HG03354 (cell line): ENCODE results near the gene CYP21A2.
"Not testable (repeated sequence)": the region's sequence is repeated elsewhere in the genome, so short reads cannot be mapped to it uniquely, and the experiment has no call there.

Source experiments
- ATAC-seq: cut with Tn5 transposase; IDR thresholded peaks from one replicate; pipeline ENCODE4 v1.9.1; 2021; ENCODE audit warnings: mild to moderate bottlenecking; ENCODE audit not compliant: unreplicated experiment, poor library complexity, severe bottlenecking

The CYP21A2 gene

GRCh38 chr6:32028631-32029030, 9.6 kb upstream of the CYP21A2 start:
- ATAC-seq: not testable (repeated sequence)

GRCh38 chr6:32029553-32029952, 8.7 kb upstream of the CYP21A2 start:
- ATAC-seq: not testable (repeated sequence)

GRCh38 chr6:32035283-32036013, 2.8 kb upstream of the CYP21A2 start:
- not testable (repeated sequence) for ATAC-seq

GRCh38 chr6:32037136-32037535, 1.1 kb upstream of the CYP21A2 start:
- ATAC-seq: not testable (repeated sequence)

- ATAC-seq: not testable (repeated sequence)
Measured at GRCh38 chr6:32038878-32039277, 663 bp downstream of the CYP21A2 start.

- ATAC-seq: not testable (repeated sequence)
Measured at GRCh38 chr6:32039321-32040274, 1.4 kb downstream of the CYP21A2 start.

GRCh38 chr6:32040299-32041049, 2.3 kb downstream of the CYP21A2 start:
- not testable (repeated sequence) for ATAC-seq

GRCh38 chr6:32041050-32041321, 2.8 kb downstream of the CYP21A2 start:
- not testable (repeated sequence) for ATAC-seq

GRCh38 chr6:32041385-32041784, 3.2 kb downstream of the CYP21A2 start:
- ATAC-seq: not testable (repeated sequence)

- not testable (repeated sequence) for ATAC-seq
Measured at GRCh38 chr6:32042276-32042675, 4.1 kb downstream of the CYP21A2 start.

GRCh38 chr6:32043589-32044380, 5.6 kb downstream of the CYP21A2 start:
- not testable (repeated sequence) for ATAC-seq

GRCh38 chr6:32044916-32045315, 6.7 kb downstream of the CYP21A2 start:
- not testable (repeated sequence) for ATAC-seq

- no peak for ATAC-seq
Measured at GRCh38 chr6:32045811-32046449, 7.7 kb downstream of the CYP21A2 start.

- no peak for ATAC-seq
Measured at GRCh38 chr6:32046450-32047083, 8.4 kb downstream of the CYP21A2 start.

- no peak for ATAC-seq
Measured at GRCh38 chr6:32047084-32047478, 8.9 kb downstream of the CYP21A2 start.

GRCh38 chr6:32047539-32047854, 9.3 kb downstream of the CYP21A2 start:
- no peak for ATAC-seq

- no peak for ATAC-seq
Measured at GRCh38 chr6:32047855-32048766, 9.9 kb downstream of the CYP21A2 start.

GRCh38 chr6:32049149-32049548, 10.9 kb downstream of the CYP21A2 start:
- not testable (repeated sequence) for ATAC-seq
